Measurements from ENCODE around the gene RALGAPA1.

DNA sequence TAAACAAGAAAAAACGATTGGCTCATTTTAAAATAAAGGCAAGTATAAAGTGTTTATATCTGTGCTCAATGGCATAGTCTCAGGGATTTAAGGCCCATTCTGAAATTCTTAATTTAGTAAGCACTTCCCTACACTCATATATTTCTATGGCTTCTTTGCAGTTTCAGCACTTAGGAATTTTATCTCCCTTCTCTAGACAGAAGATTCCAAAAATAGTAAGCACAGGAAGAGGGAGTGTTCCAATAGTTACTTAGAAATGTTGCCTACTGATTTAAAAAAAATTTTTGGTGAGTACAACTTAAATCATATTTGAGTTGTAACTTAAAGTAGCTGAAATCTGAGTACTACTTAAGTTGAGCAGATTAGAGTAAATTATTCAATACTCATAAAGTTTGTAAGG is 255.3 kb downstream of the RALGAPA1 start:
- TF ChIP-seq, protein P1, sequence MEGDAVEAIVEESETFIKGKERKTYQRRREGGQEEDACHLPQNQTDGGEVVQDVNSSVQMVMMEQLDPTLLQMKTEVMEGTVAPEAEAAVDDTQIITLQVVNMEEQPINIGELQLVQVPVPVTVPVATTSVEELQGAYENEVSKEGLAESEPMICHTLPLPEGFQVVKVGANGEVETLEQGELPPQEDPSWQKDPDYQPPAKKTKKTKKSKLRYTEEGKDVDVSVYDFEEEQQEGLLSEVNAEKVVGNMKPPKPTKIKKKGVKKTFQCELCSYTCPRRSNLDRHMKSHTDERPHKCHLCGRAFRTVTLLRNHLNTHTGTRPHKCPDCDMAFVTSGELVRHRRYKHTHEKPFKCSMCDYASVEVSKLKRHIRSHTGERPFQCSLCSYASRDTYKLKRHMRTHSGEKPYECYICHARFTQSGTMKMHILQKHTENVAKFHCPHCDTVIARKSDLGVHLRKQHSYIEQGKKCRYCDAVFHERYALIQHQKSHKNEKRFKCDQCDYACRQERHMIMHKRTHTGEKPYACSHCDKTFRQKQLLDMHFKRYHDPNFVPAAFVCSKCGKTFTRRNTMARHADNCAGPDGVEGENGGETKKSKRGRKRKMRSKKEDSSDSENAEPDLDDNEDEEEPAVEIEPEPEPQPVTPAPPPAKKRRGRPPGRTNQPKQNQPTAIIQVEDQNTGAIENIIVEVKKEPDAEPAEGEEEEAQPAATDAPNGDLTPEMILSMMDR (IDR thresholded peaks at IDR 0.05; ENCODE audit: low read depth, low read length), result no peak
- no peak for TF ChIP-seq POLR2A (IDR thresholded peaks at IDR 0.05; ENCODE audit: extremely low read depth, insufficient read length)
- TF ChIP-seq, protein P2, sequence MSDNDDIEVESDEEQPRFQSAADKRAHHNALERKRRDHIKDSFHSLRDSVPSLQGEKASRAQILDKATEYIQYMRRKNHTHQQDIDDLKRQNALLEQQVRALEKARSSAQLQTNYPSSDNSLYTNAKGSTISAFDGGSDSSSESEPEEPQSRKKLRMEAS (IDR thresholded peaks at IDR 0.05; ENCODE audit: low read depth, low read length), result no peak

Measured in NB4 (cell line).